GM21528 (cell line): ENCODE data around the gene TRIM44.

Experiments
- ATAC-seq: cut with Tn5 transposase; IDR thresholded peaks from one replicate; pipeline ENCODE4 v1.9.1; 2021; ENCODE audit warnings: mild to moderate bottlenecking, moderate library complexity; ENCODE audit not compliant: unreplicated experiment, low FRiP score

Gene TRIM44

DNA sequence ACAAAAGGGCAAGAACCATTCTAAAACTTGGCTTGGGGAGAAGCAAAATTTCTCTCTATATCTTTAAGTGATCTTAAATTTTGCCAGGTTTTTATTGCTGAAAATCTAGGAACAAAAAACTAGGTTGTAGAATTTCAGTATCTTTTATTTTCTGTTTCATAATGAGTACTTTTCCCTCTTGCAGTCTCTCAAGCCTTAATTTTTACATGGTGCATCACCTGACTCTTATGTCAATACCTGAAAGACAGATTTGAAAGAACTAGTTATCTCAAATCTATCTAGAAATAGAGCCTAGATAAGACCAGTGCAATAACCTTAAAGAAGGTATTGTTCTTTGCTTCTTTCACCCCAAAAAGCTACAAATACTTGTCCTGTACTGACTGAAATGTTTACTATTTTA, 122.1 kb downstream of the TRIM44 start:
- no peak for ATAC-seq

DNA sequence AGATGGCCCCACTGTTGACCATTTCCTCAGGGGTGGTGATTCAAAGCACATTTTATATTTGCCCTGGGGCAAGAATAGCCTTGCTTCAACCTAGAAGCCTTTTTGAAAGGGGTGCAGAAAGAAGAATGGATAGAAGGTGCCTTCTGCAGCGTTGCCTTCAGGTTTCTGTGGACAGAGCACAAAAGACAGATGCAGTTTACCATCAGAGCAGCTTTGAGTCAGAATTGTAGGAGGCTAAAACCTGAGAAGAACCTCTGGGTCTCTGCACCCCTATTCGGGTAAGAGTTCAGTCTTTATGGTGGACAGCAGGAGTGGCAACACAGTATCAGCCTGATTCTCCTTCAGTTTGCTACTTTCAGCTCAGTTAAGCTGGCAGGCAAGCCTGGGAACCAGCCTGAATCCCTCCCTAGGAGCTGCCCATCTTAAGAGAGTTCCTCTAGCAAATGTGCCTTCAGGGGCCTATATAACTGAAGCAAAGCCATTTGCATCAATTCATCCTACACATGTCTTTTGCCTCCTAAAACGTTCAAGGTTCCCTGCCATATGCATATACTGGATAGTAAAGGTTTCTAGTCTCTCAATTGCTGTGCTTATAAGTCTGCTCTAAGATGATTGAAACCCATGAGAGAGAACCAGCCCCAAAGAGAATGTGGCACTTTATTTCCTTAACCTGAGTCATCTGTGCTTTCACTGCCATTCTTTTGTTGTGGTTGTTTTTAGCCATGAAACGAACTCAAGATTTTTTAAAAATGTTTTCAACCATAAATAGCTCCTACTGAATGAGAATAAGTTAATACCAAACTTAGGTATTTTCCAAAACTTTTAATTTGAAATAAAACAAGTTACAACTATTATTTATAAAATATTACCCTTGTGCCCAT, 123.0 kb downstream of the TRIM44 start:
- ATAC-seq, result peak; percentile 55

DNA sequence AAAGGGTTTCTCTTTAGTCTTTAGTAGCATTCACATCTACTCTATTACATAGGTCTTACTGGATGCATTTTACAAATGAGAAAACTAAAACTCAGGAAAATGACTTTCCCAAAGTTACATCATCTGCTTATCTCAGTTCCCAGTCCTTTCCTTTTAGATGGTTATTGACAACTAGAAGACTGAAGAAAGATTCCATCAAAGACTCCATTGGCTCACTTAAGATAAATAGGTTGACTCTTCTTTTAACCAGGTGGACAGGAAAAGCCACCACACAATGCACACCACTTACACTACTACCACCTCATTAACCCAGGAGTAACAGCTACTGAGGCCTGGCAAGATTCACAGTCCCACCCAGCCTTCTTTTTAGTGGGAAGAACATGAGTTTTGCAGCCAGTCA, 123.6 kb downstream of the TRIM44 start:
- ATAC-seq, result no peak

DNA sequence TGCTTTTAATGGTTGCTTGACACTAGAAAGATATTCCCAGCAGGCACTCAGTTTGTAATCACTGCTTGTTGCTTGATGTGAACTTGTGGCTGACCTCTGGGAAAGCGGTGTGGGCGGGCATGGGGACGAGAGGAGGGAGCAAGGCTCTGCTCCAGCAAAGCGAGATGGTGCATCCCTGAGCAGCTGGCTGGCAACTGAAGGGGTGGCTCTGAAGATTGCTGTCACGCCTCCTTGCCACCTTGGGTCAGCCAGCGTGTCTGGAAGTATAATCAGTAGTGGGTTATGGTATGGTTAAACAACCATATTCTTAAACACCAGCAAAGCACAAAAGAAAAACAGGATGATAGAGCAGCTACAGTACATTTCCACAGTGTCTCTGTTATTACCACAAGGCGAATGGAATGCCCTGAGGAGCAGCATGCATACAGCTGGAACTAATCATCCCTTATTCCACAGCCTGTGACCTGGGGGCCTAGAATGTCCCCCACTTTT, 124.5 kb downstream of the TRIM44 start:
- no peak for ATAC-seq

DNA sequence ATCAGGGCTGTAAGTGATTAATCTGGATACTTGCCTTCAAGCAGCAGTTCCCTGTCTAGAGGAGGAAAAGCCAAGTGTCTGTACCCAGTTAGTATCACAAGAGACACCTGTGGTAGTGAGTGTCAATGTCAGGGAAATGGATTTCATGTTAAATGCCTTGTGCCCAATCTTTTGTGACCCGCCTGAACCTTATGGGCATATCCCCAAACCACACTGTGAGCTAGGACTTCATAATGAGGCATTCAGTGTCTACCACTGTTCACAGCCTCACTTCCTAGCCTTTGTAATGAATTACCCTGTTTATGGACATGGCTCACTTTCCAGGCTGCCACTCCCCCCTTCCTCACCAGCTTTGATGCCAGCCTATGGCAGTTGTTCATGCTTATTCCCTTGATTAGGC, 125.1 kb downstream of the TRIM44 start:
- ATAC-seq, result no peak

DNA sequence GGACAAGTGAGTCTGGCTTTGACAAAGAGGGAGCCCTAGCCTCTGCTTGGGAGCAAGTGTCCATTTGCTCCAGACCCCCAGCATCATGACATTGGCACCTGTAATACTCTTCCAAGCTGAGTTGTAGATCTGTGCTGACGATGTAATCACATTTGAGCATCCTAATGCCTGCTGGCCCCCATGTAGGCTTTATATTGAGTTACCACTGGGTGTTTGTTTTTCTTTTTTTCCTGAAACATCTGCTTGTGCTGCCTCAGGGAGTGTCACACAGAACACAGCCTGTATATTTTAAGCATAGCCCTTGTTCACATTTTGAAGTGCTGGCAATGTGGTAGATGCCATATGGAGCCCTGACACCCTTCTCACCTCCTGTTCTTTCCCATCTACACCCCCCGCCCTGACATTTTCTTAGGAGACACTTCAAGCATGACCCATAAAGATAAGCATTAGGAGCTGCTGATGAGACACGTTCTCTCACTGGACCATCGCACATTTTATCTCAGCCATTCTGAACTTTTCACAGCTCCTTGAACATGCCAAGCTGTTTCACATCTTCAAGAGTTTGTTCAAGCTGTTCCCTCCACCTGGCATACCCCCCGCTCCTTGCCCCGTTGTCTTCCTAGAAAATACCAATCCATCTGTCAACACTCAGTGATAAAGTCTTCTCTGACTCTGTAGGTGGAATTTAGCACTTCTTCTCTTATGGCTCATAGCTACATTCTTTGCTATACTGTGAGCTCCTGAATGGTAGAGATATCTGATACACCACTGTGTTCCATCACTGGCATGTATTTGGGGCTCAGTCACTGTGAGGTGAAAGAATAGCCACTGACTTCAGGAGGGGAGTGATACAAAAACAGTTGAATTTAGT, 128.7 kb downstream of the TRIM44 start:
- no peak for ATAC-seq

DNA sequence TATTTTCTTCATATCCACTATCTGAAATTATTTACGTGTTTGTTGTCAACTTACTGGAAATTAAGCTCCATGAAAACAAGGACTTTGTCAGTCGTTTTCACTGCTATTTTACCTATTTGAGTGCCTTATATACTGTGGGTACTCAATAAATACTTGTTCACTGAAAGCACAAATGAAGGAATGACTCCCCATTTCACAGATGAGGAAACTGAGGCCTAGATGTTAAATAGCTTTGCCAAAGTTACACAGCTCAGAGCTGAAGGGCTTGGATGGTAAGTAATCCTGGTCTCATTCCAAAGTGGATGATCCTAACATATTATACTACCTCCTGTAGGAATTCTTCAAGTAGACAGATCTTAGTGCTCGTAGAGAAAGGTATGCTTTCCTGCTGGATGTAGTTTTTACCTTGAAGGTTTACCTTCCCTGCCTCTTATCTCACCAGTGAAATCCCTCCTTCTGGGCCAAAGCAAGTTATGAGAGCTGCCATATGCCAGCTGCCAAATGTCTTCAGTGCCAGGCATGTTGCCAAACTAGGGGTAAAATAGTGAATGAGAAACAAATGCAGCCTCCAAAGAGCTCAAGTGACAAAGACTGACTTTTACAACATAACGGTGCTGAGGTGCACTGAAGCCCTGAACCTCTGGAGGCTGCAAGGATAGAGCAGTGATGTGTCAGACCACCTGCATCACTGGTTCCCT, 129.7 kb downstream of the TRIM44 start:
- ATAC-seq, result no peak

DNA sequence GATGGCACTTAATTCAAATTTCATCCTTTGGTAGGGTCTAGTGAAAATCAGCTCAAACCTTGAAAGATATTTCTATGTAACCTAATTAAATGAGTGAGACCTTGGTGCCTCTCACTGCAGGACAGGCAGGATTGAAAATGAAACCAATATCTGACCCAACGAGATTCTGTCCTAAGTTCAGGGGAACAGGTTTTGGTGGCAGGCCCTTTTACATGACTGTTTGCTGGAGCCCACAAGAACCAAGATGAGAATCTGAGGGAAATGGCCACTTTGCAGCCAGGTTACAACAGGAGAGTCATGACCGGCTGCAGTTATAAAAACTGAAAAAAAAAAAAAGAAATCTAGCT, 130.2 kb downstream of the TRIM44 start:
- ATAC-seq, result no peak

DNA sequence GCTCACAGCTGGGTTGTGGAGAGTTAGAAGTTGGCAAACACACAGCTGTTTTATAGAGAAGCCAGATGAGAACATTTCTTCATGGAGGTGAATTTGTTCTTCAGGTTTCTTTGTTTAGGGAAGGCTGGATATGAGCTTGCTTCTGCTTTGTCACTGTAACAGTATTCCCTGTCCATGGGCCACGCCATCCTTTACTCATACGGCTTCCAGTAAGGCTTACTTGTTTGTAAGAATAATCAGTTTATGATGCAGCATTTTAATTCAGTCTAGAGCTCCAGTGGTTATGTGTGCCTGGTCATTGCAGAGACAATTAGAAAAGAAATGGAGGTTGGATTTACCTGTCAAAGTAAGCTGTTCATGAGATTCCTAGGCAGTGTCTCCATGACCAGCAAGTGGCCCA, 131.8 kb downstream of the TRIM44 start:
- no peak for ATAC-seq

DNA sequence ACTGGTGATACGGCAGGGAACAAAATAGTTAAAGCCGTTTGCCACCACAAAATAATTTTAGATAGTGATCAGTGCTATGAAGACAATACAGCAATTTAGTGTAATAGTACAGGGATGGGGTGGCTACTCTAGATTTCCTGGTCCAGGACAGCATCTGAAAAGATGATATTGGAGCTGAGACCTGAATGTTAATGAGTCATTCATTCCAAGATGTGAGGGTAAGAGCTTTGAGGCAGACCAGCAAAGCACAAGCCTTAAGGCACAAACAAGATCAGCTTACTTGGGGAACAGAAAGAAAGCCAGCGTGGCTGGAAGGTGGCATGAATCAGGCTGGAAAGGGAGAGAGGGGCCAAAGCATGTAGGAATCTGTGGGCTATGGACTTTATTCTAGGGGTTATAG, 132.3 kb downstream of the TRIM44 start:
- no peak for ATAC-seq

DNA sequence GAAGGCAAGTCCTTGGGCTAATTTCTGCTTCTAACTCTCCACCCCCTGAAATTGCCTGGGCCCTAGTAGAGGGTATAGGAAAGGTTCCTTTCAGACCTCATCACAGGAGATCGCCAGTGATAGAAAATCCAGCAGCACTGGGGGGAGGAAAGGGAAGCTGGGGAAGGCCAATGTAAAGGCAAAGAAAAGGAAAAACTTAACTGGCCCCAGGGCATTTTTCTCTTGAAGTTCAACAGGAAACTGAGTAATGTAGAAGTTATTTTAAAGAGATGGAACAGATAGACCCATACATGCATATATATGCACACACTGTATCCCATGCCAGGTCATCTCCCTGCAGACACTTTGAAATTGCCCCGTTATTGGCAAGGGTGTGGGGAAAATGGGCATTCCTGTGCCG, 134.0 kb downstream of the TRIM44 start:
- no peak for ATAC-seq

DNA sequence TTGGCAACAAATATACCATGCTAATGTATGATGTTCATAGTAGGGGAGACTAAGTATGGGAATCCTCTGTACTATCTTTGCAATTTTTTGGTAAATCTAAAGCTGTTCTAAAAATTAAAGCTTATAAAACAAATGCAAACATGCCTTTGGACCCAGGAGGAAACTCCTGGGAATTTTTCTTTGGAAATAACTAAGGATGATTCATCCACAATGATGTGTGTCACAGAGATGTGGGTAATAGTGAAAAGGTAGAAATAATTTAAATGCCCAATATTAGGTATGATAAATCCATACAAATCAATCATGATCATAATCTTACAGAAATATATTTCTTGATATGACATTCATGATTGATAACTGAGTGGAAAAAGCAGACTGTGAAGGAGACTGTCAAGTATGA, 135.8 kb downstream of the TRIM44 start:
- ATAC-seq, result no peak

DNA sequence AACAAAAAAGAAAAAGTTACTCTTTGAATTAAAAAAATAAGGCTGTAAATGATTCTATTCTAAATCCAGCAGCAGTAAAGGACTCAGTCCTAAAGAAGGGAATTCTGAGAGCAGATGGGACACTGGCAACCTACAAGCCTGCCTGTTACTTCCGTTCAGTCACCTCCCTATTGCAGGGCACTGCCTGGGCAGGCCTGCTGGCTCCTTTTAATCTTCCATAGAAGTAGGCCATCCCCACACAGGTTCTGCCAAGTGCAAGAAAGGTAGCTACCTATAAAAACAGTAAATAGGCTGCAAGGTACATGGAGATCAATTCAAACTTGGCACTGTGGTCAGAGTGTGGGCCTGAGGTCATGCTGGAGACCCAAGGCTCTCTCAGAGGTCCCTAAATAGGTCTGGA, 136.4 kb downstream of the TRIM44 start:
- no peak for ATAC-seq

DNA sequence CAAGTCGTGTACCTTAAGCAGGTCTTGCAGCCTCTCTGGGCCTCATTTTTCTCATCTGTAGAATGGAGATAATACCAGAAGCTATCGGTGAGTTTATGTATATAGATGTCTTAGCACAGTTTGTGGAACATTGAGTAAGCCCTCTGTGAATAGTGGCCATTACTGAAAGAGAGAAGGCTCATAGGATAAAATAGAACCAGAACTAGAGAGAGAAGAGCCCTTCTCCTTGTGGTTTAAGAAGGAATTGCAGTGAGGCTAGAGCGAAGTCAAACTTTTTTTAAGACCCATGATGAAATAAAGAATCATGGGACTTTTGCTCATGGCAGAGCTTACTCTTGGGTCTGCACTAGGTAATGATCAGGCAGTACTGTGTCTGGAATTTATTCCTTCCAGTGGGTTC, 137.1 kb downstream of the TRIM44 start:
- ATAC-seq, result no peak

DNA sequence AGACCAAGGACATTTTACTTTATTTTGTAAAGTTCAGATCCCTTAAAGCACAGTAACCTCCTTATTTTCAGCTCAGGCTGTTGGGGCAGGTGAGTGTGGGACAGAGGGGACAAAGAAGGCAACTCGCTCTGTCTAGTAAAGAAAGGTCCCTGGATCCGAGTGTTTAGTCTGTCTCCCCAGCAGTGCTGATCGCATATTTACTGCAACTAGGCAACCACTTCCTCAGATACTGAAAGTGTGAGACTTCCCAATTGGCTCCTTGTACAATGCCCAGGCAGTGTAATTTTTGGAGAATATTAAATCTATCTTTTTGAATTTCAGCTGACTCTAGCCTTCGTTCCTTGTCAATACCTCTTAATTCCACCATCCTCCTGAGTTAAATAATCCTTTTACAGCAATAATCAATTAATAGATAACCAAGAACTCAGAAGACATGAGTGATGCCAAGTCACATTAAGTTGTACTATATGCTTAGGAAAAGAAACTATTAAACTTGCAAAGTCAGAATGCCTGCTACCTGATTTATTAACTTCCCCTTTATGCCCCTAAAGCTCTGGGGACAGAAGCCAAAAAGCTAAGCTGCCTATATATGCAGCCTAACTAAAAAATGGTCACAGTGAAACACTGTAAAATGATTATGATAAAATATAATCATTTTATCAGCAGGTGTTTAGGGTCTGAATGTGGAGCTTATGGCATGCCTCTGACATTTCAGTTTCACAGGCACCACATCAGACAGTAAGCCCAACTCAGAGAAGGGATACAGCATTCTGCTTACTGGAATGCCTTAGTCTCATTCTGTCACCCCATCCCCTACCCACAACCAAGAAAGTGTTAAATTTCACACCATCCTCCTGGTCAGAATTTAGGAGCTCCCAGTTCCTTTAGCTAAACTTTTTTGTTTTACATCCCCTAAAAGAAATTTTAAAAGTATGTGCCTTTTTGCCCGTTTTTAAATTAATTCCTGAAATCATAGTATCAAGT, 138.7 kb downstream of the TRIM44 start:
- peak; percentile 73 for ATAC-seq

DNA sequence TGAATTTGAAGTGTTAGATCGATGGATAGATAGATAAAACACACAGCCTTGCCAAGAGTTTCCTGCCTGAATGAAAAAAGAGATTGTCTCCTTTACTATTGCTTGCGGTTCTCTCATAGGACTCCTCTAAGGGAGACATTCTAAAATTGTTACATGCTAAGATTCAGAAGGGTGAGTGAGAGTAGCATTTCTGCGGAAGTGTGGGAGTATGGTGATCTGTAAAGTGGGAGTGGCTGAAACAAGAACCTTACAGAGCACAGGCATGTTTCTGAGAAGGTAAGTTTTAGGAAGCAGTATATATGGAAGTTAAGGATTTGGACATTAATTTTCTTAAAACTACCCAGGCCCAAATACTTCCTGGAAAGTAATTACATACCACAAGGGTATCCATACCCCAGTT, 139.6 kb downstream of the TRIM44 start:
- no peak for ATAC-seq

DNA sequence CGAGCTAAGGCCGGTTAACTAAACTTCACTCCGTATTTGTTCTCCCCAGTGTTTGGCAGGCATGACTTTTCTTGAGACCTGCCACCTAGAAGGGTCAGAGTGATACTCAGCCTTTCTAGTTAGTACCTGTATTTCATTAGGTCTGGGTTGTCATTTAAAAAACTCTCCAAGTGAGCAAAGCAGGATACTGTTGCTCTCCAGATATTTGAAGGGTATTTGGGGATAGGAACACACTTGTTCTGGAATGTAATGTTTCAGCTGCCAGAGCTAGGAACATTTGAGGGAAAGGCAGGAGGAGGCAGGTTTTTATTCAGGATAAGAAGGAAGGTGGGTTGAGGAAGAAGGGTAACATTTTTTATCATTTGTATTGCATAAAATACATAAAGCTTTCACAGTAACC, 140.1 kb downstream of the TRIM44 start:
- no peak for ATAC-seq

DNA sequence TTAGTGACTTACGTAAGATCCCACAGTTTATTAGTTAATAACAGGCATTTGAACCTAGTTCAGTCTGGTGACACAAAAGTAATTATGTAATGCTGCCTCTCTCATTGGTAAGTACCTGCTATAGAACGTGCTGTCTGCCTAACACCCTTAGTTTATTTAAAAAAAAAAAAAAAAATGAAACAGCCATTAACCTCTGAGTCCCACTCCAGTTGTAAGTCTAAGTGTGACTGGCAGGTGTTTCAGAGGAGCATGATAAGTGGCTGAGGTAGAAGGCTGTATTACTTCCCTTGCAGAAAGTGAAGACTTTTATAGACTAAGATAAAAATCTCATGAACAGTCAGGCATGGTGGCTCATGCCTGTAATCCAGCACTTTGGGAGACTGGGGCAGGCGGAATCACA, 140.5 kb downstream of the TRIM44 start:
- ATAC-seq, result no peak

DNA sequence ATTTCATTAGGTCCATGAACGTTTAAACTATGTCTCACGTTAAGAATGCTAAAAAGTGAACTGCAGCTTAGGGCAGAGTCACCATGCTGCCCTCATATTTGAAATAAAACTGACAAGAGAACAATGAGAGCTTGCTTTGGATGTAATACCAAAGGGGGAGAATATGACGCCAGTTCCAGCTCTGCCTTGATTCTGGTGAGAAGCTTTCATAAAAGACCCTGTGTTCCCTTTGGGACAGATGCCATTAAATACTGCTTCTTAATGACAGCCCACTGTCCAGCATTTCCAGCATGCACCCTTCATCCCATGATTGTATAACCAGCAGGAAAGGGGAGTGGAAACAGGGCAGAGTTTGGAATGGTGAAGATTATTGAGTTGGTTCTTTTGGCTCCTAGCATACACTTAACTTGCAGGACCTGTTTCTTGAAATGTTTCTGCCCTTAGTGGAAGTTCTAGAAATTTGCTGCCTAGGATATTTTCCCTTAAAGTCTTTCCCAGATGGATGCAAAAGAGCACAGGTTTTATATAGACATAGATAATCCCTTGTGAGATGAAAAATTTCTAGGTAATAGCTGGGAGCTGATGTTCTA, 142.0 kb downstream of the TRIM44 start:
- no peak for ATAC-seq
